ENCODE results near the gene PIP5K1B.

Gene PIP5K1B

GRCh38 chr9:68996462-68996861 is 291.4 kb downstream of the PIP5K1B start:
- Histone ChIP-seq H3F3A (ENCODE audit: control insufficient read depth, insufficient read depth) (no peaks in the 10 kb centered on the region), H3K4me1 (ENCODE audit: control insufficient read depth, low read length) (peaks cover 20% of the 10 kb centered on the region), H3K9me2 (replicated peaks; ENCODE audit: control insufficient read depth, low read length) (no peaks in the 10 kb centered on the region), H3K4me3 (ENCODE audit: low read length) (no peak overlapping the region; the same call in 1 of the 2 replicates), H3K27me3 (ENCODE audit: control insufficient read depth, low read length) (no peaks in the 10 kb centered on the region; the same call in 1 of the 2 replicates), H3K79me2 (ENCODE audit: control insufficient read depth, low read length) (no peaks in the 10 kb centered on the region), H3K4me2 (ENCODE audit: low read length) (peak overlapping the region; percentile 34), H4K20me1 (ENCODE audit: control insufficient read depth, insufficient read depth, low read depth, low read length) (no peaks in the 10 kb centered on the region), H3K9me3 (ENCODE audit: control insufficient read depth, insufficient read depth, low read length) (no peaks in the 10 kb centered on the region), H3K27ac (ENCODE audit: low read depth, low read length) (no peak overlapping the region), H3K36me3 (ENCODE audit: control insufficient read depth, low read length) (no peaks in the 10 kb centered on the region)
- TF ChIP-seq CTCF (IDR thresholded peaks at IDR 0.05; ENCODE audit: low read depth, low read length, poor library complexity, severe bottlenecking) (no peak), EZH2phosphoT487 (IDR thresholded peaks at IDR 0.05; ENCODE audit: borderline replicate concordance, low read length) (no peak)

GRCh38 chr9:68997666-68998065 is 292.6 kb downstream of the PIP5K1B start:
- no peak overlapping the region for H3K27ac ChIP-seq (ENCODE audit: low read depth, low read length)
- no peaks in the 10 kb centered on the region for H3K9me2 ChIP-seq (replicated peaks; ENCODE audit: control insufficient read depth, low read length)
- peaks cover 20% of the 10 kb centered on the region for H3K4me1 ChIP-seq (ENCODE audit: control insufficient read depth, low read length)
- no peaks in the 10 kb centered on the region for H3K79me2 ChIP-seq (ENCODE audit: control insufficient read depth, low read length)
- no peaks in the 10 kb centered on the region for H3K9me3 ChIP-seq (ENCODE audit: control insufficient read depth, insufficient read depth, low read length)
- no peak overlapping the region for H3K4me2 ChIP-seq (ENCODE audit: low read length)
- H3F3A ChIP-seq (ENCODE audit: control insufficient read depth, insufficient read depth) = no peaks in the 10 kb centered on the region
- peaks cover 3% of the 10 kb centered on the region for H3K27me3 ChIP-seq (ENCODE audit: control insufficient read depth, low read length)
- H3K36me3 ChIP-seq (ENCODE audit: control insufficient read depth, low read length) = no peaks in the 10 kb centered on the region
- no peak for TF ChIP-seq CTCF (IDR thresholded peaks at IDR 0.05; ENCODE audit: low read depth, low read length, poor library complexity, severe bottlenecking)
- TF ChIP-seq EZH2phosphoT487 (IDR thresholded peaks at IDR 0.05; ENCODE audit: borderline replicate concordance, low read length) = no peak
- H4K20me1 ChIP-seq (ENCODE audit: control insufficient read depth, insufficient read depth, low read depth, low read length) = no peaks in the 10 kb centered on the region
- no peak overlapping the region for H3K4me3 ChIP-seq (ENCODE audit: low read length)

GRCh38 chr9:68998385-68998784 is 293.3 kb downstream of the PIP5K1B start:
- H3K4me3 ChIP-seq (ENCODE audit: low read length) = no peak overlapping the region
- H3K36me3 ChIP-seq (ENCODE audit: control insufficient read depth, low read length) = no peaks in the 10 kb centered on the region
- TF ChIP-seq CTCF (IDR thresholded peaks at IDR 0.05; ENCODE audit: low read depth, low read length, poor library complexity, severe bottlenecking) (no peak), EZH2phosphoT487 (IDR thresholded peaks at IDR 0.05; ENCODE audit: borderline replicate concordance, low read length) (no peak)
- H3K27ac ChIP-seq (ENCODE audit: low read depth, low read length) = no peak overlapping the region
- H3K4me2 ChIP-seq (ENCODE audit: low read length) = no peak overlapping the region
- peaks cover 20% of the 10 kb centered on the region for H3K4me1 ChIP-seq (ENCODE audit: control insufficient read depth, low read length)
- no peaks in the 10 kb centered on the region for H3K9me2 ChIP-seq (replicated peaks; ENCODE audit: control insufficient read depth, low read length)
- no peaks in the 10 kb centered on the region for H3K9me3 ChIP-seq (ENCODE audit: control insufficient read depth, insufficient read depth, low read length)
- no peaks in the 10 kb centered on the region for H3K79me2 ChIP-seq (ENCODE audit: control insufficient read depth, low read length)
- H3K27me3 ChIP-seq (ENCODE audit: control insufficient read depth, low read length) = peaks cover 3% of the 10 kb centered on the region
- H3F3A ChIP-seq (ENCODE audit: control insufficient read depth, insufficient read depth) = no peaks in the 10 kb centered on the region
- H4K20me1 ChIP-seq (ENCODE audit: control insufficient read depth, insufficient read depth, low read depth, low read length) = no peaks in the 10 kb centered on the region
